T-helper 1 cell (primary cell): ENCODE measurements around the gene CREB5.

Experiments used
- DNase-seq, 5 donors: peaks; one replicate each; pipeline ENCODE4 v3.0.0-alpha.2; 2012 to 2020

CREB5 gene

GRCh38 chr7:28435732-28436378, 23.5 kb downstream of the CREB5 start:
- DNase-seq = no peak

DNA sequence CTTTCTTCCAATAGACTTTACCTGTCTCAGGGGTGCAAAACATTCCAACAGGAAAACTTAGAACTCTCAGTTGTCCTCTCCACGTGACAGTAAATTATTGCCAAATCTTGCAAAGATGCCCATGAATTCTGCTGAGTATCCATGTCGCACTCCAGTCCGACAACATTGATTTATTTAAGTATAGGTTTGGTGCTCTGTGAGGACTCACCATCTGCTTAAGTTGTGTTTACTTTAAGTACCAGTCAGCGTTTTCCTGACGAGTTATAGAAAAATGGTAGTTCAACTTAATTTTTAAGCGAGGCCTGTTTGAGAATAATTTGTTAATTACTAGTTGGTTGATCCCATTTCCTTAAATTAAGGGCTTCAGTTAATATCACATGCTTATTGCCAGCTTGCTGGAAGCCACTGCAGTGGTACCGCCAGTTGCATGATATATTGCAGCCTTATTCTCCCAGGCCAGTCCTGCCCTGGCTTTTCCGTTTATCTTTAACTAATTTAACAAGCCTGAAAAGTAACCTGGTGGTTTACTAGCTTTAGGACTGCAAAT, 27.8 kb downstream of the CREB5 start:
- DNase-seq = no peak

DNA sequence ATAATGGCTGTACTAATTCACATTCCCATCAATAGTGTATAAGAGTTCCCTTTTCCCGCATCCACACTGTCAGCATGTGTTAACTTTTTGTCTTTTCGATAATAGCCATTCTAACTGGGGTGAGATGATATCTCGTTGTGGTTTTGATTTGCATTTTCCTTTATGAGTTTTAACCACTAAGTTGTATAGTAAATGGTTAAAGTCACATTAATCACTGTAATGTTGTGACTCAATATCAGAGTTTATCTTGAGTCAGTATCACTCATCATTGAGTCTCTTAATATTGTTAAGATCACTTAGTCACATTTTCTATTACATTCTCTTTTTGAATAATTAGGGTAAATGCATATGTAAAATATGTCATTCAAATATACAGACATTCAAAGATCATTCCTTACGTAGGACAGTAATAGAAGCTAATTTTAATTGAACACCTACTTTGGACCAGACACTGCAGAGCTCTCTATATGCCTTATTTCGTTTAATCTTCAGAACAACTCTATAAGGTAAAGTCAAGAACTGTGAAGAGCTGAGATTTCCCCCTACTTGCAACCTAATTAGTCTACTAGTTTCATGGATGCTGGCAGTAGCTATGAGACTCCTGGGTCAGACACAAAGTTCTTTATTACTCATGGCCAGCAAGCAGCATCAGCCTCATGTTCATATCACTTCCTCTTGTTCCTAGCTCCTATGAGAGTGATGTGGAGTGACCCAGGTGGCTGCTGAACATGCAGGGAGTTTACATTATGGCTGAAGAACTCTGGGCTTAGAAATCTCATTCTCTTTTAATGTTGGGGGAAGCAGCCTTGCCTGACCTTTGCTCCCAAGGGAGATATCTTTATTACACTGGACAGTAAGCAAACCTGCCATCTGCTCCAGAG, 30.5 kb downstream of the CREB5 start:
- DNase-seq = no peak

DNA sequence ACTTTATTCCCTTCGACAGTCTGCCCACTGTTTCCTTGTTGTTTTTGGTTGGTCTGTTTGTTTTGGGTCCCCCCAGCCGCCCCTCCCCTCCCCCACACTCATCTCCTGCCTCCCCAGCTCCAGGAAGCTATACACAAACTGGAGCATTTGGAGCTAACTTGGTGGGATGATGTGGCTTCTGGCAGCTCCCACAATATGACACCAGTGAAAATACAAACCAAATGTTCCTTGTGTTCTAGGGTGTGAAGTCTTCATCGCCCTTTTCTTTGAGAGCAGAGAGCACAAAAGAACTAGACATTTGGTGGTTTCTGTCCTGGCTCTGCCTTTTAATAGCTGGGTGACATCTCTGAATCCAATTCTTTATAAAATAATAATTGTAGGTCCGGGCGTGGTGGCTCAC, 33.8 kb downstream of the CREB5 start:
- DNase-seq = no peak

- DNase-seq = no peak
Measured at GRCh38 chr7:28447071-28447470, 34.8 kb downstream of the CREB5 start.

GRCh38 chr7:28448708-28449107, 36.4 kb downstream of the CREB5 start:
- no peak for DNase-seq

- DNase-seq = no peak
Measured at GRCh38 chr7:28452681-28453080, 40.4 kb downstream of the CREB5 start.

DNA sequence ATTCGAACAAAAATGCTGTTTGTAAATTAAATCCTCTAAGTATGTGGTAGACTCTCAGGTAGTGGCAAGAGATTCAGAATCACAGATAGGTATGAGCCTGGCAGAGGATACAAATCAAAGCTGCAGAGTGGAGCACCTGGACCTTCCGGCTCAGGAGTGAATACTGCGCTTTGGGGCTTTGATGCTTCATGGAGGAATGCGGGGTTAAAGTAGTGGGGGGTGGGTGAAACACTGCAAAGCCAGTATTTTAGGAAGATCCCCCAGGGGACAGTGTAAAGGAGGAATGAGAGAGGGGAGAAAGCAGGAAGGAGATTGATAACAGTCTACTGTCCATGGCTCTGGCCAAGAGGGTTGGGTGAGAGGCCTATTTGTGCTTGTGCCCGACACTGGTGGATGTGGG, 43.2 kb downstream of the CREB5 start:
- DNase-seq = no peak

DNA sequence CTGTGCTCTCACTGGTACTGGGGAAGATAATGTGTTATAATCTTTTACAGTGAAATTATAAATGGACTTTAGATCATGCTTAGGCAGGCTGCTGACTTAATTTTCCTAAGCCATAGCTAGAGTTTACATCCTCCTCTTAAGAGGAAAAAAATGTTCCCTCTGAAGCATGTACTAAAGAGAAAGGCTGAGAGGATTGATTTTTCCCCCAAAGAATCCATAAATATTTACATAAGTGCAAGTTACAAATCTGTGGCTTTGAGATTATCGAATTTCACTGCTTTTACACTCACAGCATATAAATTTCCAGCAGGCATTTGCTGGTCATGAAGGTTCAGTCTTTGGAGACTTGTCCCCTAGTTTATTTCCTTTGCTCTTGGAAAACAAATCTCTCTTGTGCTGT, 43.7 kb downstream of the CREB5 start:
- no peak for DNase-seq

DNA sequence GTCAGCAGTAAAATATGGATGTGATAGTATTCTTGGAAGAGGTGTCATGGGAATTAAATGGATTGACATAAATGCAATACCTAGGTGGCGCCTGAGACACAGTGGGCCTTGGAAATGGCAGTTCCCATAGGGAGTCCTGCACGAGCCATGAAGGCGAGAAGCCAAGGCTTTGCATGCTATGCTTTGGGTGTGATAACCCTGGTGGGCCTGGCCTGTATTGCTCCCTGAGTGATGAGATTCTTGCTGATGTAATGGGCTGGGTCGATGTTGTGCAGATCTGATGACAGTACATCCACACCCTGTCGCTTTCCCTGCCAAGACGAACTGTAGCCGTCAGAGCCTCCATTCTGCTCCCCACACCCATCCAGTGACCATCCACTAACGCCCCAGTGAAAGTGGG, 46.4 kb downstream of the CREB5 start:
- no peak for DNase-seq

DNA sequence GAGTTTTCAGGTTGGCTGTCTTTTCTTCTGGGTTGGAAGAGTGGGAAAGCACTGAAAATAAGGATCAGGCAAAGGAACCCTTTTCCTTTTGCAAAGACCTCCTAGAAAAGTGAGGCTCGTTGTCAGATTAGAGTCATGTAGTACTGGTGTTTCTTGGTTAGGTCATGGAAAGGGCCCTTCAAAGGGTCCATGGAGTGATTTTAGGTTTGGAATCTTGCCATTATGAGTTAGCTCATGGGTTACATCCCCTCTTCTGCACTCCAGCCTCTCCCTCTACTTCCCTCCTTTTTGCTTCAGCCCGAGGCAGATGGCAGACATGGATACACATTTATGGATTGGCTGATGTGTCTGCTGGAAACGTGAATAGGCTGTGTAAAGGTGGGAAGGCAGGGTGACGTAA, 47.0 kb downstream of the CREB5 start:
- DNase-seq = no peak

DNA sequence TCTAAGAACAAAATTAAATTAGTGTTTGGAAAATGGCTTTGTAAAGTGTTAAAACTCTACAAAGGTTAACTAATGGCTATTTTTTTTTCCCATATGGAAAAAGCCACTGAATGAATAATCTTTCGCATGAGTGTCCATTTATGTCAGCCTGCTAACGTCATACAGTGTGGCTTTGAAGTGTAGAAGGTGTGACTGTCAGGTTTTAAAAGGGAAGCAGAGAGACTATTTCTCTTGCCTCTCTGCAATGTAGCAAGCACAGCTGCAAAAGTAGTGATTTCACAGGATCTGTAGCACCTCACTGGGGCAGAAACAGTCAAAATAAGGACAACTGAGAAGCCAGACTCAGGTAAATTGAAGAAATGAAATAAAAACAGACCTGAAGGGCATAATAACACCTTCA, 53.4 kb downstream of the CREB5 start:
- DNase-seq = no peak

DNA sequence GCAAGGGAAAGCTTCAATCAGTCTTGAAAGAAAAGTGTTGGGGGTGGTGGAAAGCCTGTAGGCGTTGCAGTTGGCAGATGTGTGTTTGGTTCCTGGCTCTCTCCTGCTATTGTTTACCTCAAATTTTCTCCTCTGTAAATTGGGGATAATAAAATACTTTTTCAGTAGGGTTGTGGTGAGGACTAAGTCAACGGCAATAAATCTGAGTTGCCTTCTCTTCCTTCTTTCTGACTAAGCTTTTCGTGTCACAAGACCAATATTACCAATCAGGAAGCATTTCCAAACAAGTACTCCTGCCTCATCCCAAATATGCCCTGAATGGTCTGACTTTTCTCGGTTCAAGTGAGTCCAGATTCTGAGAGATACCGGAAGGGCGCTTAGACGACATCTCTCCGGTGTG, 54.0 kb downstream of the CREB5 start:
- DNase-seq = no peak

DNA sequence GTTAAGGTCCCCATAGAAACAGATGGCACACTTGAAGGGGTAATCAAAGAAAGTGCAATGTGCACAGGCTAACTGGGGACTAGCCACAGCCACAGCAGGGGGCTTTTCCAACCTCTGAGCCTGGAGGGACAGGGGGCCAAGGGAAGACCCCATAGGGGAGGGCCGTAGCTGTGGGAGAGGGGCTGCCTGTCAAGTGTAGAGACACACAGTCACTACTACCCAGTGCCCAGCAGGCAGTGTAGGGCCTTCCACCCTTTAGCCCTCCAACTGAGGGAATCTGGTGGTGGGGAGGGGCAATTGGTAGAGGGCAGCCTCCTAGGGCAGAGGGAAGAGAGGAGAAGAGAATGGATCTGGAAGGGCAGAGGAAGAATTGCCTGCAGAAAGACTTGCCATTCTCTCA, 54.6 kb downstream of the CREB5 start:
- no peak for DNase-seq

DNA sequence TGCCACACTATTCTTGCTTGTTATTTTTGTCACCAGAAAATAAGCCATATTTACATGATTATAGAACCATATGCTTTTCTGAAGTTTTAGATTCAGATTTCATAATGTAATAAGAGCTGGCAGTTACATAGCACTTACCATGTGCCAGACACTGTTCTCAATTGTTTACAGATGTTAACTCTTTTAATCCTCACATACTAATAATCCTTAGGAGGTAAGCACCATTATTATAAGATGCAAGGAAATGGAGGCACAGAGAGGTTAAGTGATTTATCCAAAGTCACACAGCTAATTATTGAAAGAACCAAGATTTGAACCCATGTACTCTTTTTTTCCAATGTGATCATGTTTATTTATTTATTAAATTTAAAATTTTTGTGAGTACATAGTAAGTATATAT, 57.2 kb downstream of the CREB5 start:
- DNase-seq = no peak

DNA sequence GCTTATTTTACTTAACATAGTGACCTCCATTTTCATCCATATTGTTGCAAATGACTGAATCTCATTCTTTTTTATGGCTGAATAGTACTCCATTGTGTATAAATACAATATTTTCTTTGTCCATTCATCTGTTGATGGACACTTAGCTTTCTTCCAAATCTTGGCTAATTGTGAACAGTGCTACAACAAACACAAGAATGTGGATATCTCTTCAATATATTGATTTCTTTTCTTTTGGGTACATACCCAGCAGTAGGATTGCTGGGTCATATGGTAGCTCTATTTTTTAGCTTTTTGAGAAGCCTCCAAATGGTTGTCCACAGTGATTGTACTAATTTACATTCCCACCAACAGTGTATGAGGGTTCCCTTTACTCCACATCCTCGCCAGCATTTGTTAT, 58.0 kb downstream of the CREB5 start:
- DNase-seq = no peak

DNA sequence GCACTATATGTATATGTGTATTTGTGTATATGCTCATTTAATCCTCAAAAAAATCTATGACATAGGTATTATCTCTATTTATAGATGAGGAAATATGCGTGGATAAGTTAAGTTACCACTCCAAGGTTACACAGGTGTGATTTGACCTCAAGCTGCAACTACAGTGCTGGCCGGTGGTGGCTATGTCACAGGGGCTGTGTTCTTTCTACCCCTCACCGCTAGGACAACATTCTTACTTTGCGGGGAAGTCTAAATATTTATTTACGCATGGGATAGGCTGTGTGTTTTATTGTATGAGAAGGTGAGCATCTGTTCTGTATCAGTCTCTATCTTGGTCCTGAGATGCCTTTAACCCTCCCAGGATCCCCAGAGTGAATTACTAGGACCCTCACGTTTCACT, 60.0 kb downstream of the CREB5 start:
- no peak for DNase-seq

DNA sequence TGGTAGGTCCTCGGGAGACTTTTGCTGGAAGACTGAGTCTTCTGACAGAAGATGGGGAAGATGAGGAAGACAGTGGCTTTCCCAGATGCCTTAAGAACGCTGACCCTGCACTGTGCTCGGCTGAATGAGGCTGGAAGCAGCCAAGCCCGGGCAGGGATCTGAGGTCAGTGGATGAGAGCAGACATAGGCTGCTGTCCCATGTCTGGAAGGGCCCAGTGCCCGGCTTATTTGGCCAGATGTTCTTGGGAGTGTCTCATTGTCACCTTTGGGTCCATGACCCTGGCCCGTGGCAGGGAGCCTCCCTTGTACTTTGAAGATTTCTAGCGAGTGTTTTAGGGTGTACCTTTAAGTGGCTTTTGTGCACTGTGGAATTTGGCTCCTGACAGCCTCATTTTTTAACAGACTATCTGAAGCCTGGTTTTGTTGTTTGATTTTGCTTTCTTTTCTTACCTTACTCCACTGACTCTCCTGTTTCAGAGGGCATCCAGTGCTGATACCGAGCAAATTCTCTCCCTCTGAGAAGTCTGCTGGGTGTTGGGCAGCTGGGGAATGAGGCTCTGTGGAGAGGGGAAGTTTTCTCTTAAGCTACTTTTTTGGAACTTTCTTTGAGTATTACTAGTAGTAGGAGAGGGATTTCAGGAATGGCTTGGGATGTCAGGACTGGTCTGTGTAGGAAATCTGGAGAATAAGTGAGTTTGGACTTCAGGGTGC, 61.4 kb downstream of the CREB5 start:
- no peak for DNase-seq

- no peak for DNase-seq
Measured at GRCh38 chr7:28474282-28474638, 61.9 kb downstream of the CREB5 start.

GRCh38 chr7:28474640-28475039, 62.3 kb downstream of the CREB5 start:
- no peak for DNase-seq

GRCh38 chr7:28477041-28477442, 64.7 kb downstream of the CREB5 start:
- DNase-seq = no peak

DNA sequence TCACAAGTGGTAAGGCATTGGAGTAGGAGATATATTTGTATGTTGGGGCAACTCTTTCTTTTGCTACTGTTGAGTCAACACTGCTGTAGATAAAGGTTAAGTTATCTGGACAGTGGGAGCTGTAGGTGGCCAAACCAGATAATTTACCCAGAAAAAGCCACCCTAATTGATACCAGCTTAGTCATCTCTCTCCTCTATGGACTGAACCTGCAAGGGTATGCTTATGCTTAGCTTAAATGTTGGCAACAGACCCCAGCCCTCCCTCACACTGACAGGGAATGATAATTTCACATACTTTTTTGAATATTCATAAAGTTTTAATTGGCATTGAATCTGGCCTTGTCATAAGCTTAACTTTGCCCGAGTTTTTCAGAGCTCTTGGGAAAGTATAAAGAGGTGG, 66.3 kb downstream of the CREB5 start:
- no peak for DNase-seq

DNA sequence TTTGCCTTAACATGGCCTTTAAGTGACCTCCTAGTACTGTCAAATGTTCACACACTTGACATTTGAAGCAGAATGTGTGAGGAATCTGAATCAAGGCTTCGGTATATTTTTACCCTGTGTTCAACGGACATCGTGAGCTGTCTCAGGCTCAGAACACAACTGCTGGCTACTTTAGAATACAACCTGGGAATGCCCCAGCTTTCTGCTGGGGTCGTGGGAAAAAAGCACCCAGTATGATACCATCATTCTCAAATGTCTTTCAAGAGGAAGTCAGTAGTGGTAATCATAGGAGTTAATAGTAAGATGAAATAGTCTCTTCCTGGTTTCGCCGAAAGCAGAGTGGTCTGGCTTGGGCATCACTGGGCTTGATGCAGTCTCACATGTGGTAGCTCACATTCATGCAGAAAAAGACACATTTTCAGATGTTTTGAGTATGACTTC, 67.2 kb downstream of the CREB5 start:
- DNase-seq = no peak

DNA sequence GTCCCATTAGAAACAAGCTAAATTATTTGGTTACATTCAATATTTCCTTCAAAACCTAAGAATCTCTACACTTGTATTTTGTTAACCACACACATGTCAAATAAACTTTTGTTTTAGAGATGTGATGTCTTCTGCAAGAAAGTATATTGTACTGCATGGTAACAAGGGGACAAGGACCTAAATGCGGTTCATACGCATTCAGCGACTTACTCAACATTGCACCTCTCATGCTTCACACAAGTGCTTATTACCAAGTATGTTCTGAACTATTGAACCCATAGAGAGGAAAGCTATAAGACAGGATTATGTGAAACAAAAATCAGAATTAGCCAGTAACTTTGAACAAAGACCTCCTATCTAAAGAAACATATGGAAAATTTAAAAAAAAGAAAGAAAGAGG, 68.3 kb downstream of the CREB5 start:
- DNase-seq = no peak
